IPS-18c (cell line): ENCODE results near the gene SLC25A28.
"Not testable (repeated sequence)": the region's sequence is repeated elsewhere in the genome, so short reads cannot be mapped to it uniquely, and the experiment has no call there.

Experiments
- H3K4me3 ChIP-seq: 2 replicates; pipeline ENCODE4 v1.7.0; 2013; ENCODE audit warnings: low read depth, mild to moderate bottlenecking, low read length, moderate library complexity; ENCODE audit not compliant: insufficient read depth
- H3K9me3 ChIP-seq: one replicate; pipeline ENCODE4 v1.6.1; 2013; ENCODE audit warnings: mild to moderate bottlenecking, low read length, moderate library complexity; ENCODE audit not compliant: control insufficient read depth, insufficient read depth

SLC25A28 gene

DNA sequence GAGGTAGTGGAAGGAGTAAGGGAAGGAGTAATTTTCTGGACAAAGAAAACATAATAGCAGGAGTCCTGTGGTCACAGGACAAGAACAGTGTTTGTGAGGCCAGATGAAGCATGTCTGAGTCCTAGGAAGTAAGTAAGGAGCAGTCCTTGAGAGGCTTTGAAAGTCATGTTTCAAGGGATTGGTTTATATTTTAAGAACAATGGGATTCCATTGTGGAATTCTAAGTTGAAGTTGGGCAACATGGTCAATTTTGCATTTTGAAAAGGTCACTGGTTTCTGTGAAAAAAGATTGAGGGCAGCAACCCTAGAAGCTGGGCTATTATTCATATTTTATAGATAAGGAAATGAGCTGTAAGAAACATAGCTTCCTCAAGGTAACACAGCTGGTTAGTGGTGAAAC, 10.8 kb upstream of the SLC25A28 start:
- no peak overlapping the region for H3K4me3 ChIP-seq

DNA sequence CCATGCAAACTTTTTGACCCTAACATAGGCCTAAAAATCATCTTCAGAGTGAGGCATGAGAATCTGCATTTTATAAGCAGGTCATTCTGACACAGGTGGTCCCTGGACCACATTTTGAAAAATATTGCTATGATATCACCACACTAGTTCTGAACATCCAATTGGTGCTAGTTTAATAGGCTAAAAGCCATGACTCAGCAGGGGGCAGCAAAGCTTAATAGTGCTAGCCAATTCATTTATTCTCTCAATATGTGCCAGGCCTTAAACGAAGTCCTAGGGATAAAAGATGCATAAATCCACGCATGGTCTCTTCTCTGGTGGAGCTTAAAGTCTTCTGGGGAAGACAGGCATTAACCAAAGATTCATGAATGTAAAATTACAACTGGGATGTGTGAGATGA, 10.2 kb upstream of the SLC25A28 start:
- H3K4me3 ChIP-seq: no peak overlapping the region

More for the DNA sequence above, 10.8 kb upstream of the SLC25A28 start:
- no peaks in the 10 kb centered on the region for H3K9me3 ChIP-seq

DNA sequence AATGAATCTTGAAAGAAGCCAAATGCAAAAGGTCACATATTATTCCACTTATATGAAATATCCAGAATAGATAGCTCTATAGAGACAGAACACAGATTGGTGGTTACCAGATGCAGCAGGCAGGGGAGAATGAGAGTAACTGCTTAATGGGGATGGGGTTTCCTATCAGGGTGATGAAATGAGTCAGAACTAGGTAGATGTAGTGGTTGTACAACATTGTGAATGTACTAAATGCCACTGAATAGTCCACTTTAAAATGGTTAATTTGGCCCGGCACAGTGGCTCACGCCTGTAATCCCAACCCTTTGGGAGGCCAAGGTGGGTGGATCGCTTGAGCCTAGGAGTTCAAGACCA, 9.4 kb upstream of the SLC25A28 start:
- H3K4me3 ChIP-seq: no peak overlapping the region
- H3K9me3 ChIP-seq: no peaks in the 10 kb centered on the region

More for the DNA sequence above, 10.2 kb upstream of the SLC25A28 start:
- H3K9me3 ChIP-seq: no peaks in the 10 kb centered on the region

DNA sequence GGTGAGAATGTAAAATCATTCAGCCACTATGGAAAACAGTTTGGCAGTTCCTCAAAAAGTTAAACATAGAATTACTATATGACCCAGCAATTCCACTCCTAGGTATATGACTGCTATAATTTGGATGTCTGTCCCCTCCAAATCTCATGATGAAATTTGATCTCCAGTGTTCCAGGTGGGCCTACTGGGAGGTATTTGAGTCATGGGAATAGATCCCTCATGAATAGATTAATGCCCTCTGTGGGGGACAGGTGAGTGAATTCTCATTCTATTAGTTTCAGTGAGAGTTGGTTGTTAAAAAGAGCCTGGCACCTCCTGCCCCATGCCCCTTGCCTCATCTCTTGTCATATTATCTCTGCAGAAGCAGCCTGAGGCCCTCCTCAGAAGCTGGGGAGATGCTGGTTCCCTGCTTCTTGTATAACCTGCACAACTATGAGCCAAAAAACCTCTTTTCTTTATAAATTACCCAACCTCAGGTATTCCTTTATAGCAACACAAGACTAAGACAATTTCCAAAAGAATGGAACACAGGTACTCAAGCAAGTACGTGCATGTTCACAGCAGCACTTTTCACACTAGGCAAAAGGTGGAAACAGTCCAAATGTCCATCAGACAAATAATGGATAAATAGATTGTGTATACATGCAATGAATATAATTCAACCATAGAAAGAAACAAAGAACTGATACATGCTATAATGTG, 8.8 kb upstream of the SLC25A28 start:
- H3K4me3 ChIP-seq: no peak overlapping the region
- no peaks in the 10 kb centered on the region for H3K9me3 ChIP-seq

DNA sequence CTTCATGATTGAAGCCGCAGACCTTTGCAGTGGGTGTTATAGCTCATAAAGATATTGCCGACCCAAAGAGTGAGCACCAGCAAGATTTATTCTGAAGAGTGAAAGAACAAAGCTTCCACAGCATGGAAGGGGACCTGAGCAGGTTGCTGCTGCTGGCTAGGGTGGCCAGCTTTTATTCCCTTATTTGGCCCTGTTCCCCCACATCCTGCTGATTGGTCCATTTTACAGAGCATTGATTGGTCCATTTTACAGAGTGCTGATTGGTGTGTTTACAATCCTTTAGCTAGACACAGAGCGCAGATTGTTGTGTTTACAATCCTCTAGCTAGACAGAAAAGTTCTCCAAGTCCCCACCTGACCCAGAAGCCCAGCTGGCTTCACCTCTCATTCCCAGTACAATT, 4.9 kb upstream of the SLC25A28 start:
- H3K4me3 ChIP-seq, H3K9me3 ChIP-seq: not testable (repeated sequence)

DNA sequence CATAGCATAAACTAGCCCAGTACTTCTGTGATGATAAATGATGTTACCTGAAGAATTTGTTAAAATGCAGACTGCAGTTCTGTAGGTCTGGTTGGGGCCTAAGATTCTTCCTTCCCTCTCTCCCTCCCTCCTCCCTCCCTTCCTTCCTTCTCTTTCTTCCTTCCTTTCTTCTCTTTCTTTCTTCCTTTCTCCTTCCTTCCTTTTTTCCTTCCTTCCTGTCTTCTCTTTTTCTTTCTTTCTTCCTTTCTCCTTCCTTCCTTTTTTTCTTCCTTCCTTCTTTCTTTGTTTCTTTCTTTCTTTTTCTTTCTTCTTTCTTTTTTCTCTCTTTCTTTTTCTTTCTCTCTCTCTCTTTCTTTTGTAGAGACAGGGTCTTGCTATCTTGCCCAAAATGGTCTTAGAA, 3.7 kb upstream of the SLC25A28 start:
- Histone ChIP-seq H3K4me3 (no peak overlapping the region), H3K9me3 (peaks cover 2% of the 10 kb centered on the region)

DNA sequence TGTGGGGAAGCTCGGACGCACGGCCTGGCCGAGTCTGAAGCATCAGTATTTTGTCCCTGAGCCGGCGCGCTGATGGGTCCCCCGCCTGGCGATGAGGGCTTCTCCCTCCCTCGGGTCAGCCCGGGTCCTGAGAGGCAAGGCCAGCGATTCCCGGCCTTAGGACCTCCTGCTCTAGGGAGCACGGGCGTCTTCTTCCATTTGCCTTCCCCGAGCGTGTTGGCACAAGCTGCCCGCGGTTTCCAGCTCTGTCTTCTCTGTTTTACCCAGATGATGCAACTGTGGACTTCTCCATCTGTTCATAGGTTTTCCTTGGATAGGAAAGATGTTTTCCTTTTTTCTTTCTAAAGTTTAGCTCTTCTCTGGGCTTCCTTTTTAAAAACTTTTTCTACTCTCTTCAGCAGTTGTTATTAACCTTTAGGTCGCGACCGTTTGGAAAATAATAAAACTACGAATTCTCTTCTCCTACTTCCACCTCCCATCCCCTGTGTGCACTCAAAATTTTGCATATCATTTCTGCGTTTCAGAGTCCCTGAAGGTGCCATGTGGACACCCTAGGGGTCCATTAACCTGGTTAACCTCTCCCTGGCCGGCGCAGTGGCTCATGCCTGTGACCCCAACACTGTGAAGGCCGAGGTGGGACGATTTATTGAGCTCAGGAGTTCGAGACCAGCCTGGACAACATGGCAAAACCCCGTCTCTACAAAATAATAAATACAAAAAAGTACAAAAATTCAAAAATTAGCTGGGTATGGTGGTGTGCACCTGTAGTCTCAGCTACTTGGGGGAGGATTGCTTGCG, 1.4 kb upstream of the SLC25A28 start:
- Histone ChIP-seq H3K9me3 (peaks cover 2% of the 10 kb centered on the region), H3K4me3 (peak overlapping the region; percentile 89)

DNA sequence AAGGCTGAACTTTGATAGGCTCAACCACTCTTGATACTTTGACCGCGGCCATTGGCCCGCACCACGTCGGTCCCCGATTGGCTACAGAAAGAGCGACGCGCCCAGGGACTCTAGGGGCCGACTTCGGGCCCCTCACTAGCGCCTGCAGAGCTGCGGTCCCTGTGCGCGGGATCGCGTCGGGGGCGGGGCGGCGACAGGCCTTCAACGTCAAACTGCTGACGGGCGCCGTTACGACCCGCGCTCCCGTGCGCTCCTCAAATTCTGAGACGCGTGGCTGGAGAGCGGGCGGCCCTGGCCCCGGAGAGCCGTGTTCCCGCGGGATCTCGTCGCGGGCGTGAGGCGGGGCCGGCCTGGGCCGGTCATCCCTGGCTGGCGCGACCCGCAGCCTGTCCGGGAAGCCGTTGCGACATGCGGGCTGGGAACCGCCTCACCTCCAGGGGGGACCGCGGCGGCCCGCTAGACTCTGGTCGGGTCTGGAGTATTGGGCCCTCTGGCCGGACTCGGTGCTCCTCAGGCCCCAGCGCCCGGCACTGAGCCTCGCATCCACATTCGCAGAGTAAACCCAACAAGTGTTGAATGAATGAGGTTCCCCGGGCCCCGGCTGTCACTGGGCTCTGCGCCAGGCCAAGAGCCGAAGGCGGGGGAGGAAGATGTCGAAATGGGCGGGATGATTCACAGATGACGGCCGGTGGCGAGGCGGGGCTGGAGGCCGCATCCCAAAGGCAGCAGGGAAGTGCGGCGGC, 643 bp upstream of the SLC25A28 start:
- Histone ChIP-seq H3K9me3 (peaks cover 2% of the 10 kb centered on the region), H3K4me3 (peak overlapping the region; percentile 89)

DNA sequence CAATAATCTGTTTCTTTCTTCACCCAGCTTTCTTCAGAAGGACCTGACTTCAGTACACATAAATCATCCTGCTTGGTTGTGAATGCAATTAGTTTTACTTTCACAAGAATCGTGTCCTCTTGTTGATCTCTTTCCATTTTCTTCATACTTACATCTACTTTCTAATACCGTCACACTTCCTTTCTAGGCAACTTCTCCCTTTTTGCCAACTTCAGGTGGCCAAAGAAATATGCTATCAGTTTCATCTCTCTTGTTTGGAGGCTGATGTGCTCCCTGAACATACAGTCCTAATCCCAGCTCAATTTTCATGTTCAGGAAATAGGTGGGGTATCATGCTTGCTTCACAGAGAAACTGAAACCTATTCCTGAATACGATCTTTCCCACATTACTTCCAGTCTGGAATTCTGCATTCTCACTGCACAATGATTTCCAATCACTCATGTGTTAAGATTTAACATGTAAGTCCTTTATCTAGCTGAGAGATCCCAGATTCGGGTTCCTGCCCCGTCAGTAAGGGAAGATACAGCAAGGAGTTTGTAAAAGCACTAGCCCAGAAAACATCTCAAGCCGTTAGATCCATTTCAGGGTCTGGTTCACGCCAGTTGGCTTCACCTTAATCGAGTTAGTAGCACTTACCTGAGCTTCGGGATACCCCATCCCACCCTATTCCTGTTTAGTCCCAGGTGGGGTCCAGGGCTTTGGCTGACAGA, 994 bp downstream of the SLC25A28 start:
- Histone ChIP-seq H3K9me3 (peaks cover 2% of the 10 kb centered on the region), H3K4me3 (peak overlapping the region; percentile 87)

DNA sequence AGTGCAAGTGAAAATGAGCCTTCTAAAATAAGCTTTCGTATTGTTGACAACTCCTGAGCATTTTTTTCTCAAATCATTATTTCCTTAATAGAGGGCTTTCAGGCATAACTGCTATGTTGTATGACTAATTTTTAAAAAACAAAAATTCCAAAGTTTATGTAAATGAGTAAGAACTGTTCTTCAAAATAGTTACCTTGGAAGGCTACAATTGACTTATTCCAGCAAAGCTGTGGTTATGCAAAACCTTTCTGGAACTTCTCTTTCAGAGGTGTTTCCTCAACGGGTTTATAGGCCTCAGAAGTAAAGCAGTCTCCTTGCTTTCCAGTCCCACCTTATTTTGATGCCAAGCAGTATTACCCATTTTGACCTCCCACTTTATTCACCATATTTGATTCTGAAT, 2.5 kb downstream of the SLC25A28 start:
- Histone ChIP-seq H3K4me3 (no peak overlapping the region), H3K9me3 (peaks cover 2% of the 10 kb centered on the region)

DNA sequence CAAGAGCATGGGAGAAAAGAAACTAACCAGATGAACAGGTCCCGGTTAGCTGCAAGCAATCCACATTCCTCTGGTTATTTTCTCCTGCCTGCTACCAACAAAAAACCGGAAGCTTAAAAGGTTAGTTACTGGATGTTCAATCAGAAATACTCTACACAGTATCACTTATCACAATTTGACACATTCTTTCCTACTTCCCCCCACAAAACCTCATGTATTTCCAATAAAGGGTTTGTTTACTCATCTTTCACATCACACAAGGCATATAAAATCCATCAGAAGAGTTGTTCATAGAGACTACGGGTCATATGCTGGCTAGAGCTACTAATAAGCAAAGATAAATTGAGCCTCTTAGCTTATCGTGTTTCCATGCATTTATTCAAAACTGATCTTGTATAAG, 4.8 kb downstream of the SLC25A28 start:
- Histone ChIP-seq H3K4me3 (no peak overlapping the region), H3K9me3 (no peaks in the 10 kb centered on the region)

DNA sequence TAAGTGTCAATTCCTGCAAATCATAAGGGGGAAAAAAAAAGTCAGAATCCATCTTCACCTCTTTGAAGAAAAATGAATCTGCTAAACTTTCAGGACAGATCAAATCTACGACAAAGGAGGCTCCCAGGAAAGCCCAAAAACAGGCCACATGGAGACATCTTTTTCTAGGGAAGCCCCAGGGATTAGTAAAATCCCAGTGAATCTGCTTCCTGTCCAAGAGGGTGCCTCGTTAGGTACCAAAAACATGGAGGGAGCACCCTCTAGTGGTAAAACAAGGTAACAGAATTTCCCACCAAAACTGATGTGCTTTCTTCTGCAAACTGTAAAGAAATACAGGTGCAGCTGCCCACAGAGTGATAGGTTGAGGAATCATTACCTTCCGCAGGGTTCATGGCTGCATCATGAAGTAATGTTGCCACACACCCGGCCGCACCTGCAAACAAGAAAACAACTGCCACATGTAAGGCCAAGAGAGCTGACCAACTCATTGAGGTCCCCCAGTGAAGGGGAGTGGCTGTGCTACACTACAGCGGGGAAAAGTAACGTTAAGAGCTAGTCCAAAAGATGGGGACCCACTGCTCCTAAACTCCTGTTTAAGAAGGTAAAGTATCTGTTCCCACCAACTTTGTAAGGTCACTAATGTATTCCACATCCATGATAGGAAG, 7.9 kb downstream of the SLC25A28 start:
- Histone ChIP-seq H3K4me3 (no peak overlapping the region), H3K9me3 (no peaks in the 10 kb centered on the region)

DNA sequence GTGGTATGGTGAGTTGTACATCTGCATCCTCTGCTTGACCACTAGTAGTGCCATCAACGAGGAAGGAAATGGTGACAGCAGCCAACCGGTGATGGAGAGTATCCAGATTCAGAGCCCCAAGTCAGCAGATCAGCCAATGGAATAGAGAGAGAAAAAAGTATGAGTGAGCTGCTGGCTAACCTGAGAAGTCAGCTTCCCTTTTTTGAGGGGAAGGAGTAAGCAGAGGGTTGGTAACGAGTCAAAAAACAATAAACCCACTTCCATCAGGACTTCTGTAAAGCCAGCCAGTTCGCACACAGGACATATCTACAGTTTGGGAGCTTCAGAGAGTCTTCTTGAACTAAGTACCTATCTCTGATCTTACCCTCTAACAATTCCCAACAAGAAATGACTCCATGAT, 8.9 kb downstream of the SLC25A28 start:
- no peaks in the 10 kb centered on the region for H3K9me3 ChIP-seq
- no peak overlapping the region for H3K4me3 ChIP-seq

DNA sequence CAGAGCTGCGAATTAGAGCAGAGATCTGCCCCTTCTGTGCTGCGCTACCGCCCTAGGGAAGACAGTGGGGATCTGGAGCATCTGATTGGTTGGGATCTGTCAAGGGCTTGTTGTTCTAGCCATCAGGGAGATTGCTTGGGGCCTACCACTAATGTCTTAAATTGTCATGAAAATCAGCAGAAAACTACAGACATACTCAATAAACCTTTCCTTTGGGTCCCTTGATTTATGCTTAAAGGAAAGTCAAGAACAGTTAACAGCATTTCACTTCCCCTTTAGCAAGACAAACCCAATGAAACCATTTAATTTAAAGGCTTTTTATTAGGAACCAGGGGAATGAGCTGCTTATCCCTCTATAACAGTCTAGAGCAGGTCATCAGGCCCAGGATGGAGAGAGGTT, 10.0 kb downstream of the SLC25A28 start:
- H3K4me3 ChIP-seq: no peak overlapping the region
- H3K9me3 ChIP-seq: no peaks in the 10 kb centered on the region

DNA sequence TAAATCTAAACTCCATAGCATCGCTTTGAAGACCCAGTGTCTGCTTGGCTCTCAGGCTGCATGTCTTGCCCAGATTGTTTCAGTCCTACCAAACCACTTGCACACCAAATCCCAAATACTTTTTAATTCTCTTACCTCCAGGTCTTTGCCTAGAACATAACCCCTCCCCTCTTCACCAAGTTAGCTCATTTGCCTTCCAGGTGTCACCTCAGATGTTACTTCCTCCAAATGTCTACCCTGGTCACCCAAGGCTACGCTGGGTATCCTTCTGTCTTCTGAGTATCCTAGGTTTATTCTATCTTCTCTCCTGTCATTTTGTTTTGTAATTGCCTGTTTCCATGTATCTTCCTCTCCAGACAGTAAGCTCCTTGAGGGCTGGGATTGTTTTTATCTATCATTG, 11.1 kb downstream of the SLC25A28 start:
- Histone ChIP-seq H3K9me3 (no peaks in the 10 kb centered on the region), H3K4me3 (no peak overlapping the region)

DNA sequence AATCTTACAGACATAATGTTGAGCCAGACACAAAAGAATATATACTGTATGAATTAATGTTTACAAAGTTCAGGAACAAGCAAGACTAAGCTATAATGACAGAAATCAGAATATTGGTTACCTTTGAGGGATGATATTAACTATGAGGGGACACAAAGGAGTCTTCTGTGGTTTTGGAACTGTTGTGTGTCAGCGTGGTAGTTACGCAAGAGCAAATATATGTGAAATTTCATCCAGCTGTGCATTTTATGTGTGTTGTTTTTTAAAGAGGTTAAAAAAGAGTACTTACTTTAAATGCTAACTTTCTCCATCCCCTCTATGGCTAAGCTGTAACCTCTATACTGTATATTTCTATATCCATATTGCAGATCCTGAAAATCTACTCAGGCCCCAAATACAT, 14.9 kb downstream of the SLC25A28 start:
- Histone ChIP-seq H3K4me3 (no peak overlapping the region), H3K9me3 (no peaks in the 10 kb centered on the region)

DNA sequence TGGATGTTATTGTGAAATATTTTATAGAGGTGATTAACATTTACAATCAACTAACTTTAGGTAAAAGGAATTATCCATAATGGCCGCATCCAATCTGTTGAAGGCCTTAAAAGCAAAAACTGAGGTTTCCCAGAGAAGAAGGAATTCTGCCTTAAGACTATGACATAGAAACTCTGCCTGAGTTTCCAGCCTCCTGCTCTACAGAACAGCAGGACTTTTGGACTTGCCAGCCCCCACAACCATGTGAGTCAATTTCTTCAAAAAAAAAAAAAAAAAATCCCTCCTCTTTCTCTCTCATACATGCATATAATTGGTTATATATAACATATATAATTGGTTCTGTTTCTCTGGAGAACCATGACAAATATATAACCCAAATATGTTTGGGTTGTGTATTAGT, 15.4 kb downstream of the SLC25A28 start:
- Histone ChIP-seq H3K9me3 (no peaks in the 10 kb centered on the region), H3K4me3 (no peak overlapping the region)
